GM10266 (cell line): ENCODE results near the gene HMGCL.
"Not testable (repeated sequence)": the region's sequence is repeated elsewhere in the genome, so short reads cannot be mapped to it uniquely, and the experiment has no call there.

ENCODE experiments used
- DNase-seq: peaks from one replicate; pipeline ENCODE4 v3.0.0; 2012; ENCODE audit errors: extremely low spot score
- TF ChIP-seq, protein P1 (sequence below): IDR thresholded peaks from 2 replicates; pipeline ENCODE4 v1.5.1; 2012; ENCODE audit warnings: mild to moderate bottlenecking, low read depth; ENCODE audit not compliant: control insufficient read depth, insufficient read depth; ENCODE audit errors: missing control alignments

HMGCL gene

DNA sequence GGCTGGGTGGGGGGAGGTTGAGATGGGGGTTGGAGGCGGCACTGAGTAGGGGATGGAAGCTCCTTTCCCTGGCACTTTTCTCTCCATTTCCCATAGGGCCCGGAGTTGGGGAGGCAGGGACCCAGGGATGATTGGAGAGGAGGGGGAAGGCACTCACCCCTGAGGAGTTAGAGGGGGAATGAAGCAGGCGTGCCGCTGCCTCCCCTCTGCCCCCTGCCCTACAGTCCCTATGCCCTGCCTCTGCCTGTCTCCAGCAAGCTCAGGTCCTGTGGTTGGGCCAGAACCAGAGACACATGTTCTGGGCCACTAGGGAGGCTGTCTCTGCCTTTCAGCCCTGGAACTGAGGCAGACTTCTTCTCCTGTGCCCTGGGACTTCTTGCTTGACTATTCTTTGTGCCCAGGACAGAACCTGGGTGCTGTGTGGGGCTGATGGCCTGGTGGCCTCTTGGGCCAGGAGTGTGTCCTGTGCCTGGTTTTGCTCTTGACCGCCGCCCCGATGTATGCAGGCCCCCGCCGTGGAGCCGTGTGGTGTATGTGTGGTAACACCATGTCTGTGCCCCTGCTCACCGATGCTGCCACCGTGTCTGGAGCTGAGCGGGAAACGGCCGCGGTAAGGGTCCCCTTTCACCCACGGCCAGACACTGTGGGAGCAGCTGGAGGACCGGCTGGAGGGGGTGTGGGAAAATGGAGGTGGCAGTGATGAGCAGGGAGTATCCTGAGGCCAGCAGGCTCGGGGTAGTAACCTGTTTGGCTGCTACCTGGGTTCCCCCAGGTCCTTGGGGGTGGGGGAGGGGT lies 32.9 kb downstream of the HMGCL start:
- DNase-seq: no peak
- TF ChIP-seq, protein P1, sequence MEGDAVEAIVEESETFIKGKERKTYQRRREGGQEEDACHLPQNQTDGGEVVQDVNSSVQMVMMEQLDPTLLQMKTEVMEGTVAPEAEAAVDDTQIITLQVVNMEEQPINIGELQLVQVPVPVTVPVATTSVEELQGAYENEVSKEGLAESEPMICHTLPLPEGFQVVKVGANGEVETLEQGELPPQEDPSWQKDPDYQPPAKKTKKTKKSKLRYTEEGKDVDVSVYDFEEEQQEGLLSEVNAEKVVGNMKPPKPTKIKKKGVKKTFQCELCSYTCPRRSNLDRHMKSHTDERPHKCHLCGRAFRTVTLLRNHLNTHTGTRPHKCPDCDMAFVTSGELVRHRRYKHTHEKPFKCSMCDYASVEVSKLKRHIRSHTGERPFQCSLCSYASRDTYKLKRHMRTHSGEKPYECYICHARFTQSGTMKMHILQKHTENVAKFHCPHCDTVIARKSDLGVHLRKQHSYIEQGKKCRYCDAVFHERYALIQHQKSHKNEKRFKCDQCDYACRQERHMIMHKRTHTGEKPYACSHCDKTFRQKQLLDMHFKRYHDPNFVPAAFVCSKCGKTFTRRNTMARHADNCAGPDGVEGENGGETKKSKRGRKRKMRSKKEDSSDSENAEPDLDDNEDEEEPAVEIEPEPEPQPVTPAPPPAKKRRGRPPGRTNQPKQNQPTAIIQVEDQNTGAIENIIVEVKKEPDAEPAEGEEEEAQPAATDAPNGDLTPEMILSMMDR: no peak

DNA sequence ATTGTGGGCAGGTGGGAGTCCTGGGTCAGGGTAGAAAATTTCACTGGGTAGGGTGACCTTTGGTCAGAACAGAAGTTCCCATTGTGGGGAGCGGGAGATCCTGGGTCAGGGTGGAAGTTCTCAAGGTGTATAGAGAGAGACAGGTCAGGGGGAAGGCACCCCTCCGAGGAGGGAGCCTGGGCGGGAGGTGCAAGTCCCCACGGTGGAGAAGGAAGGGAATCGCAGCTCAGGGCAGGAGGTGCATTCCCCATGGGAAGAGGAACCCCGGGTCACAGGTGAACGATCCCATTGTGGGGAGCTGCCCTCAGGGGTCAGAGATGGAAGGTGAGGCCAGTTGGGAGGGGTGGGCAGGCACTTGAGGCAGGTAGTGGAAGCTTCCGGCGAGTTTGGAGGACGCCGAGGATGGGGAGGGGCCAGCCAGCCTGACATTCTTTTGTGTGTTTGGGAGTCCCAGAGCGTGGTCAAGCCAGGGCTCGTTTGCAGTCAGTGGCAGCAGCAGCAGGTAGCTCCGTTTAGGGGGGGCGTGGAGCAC lies 33.6 kb downstream of the HMGCL start:
- DNase-seq: peak; percentile 53
- TF ChIP-seq, protein P1: no peak

DNA sequence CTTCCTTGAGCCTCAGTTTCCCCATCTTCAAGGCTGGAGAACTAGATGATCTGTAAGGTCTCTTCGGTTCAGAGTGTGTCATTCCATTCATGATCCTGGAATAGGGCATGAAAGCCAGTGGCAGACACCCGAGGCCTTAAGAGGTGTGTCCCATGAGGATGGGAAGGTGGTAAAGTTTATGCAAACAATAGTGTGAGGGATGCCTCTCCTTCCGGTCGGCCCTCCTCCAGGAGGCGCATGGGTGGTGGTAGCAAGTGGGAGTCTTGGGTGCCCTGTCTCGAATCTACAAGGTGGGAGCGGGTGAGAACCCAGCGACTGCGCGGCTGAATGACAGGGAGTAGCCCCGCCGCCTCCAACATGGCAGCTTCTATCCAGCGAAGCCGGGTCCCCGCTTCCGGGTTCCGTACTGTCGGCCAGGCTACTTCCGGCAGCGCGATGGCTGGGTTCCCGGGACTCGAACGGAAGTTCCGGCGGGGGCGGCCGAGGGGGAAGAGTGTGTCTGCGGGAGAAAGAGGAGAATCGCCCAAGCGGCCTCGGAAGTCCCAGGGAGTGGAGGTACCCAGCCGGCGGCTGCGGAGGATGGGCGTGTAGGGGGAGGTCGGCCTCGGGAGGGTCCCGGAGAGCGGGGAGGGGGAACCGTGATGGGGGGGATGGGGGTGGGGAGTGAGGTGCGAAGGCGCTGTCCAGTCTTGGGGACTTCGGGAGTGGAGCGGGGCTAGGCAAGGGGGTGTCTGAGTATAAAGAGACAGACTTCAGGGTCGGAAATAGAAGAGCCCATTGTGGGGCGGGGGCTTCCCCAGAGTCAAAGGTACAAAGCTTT lies 34.3 kb downstream of the HMGCL start, which contains the start of gene LYPLA2:
TSS of gene LYPLA2 (plus strand) at position 450 of the 820 bp plus-strand sequence. CDS start 1,538 bp downstream, outside the sequence.
- DNase-seq: peak; percentile 90
- TF ChIP-seq, protein P1: no peak

DNA sequence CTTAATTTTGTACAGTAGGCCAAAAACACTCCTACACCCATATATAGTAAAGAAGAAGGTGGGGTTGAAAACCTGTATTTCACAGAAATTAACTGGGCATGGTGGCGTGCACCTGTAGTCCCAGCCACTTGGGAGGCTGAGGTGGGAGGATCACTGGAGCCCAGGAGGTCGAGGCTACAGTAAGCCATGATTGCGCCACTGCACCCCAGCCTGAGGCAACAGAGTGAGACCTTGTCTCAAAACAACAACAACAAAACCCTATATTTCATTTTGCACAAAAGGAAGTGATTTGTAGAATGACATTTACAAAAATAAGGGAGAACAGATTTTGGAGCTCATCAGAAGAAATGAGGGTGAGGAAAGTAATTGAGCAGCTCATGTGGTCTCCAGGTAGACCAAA lies 36.5 kb downstream of the HMGCL start:
- DNase-seq: no peak
- TF ChIP-seq, protein P1: no peak

DNA sequence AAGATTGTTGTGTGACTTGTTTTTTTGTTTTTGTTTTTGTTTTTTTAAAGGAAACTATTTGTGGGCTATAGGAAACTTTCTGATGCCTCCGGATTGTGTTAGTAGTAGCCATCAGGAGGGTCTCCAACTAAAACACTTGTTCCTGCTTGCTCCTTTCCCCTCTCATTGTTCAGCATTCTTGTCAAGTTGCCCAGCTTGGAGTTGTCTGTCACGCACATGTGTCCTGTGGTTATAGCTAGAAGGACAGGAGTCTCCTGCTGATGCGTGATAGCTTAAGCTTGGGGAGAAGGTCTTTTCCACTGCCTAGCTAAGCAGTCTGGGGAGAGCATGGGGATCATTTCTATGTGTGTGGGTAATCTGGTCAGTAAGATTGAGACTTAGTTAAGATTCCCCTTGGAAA lies 37.5 kb downstream of the HMGCL start:
- no peak for DNase-seq
- TF ChIP-seq, protein P1: no peak

DNA sequence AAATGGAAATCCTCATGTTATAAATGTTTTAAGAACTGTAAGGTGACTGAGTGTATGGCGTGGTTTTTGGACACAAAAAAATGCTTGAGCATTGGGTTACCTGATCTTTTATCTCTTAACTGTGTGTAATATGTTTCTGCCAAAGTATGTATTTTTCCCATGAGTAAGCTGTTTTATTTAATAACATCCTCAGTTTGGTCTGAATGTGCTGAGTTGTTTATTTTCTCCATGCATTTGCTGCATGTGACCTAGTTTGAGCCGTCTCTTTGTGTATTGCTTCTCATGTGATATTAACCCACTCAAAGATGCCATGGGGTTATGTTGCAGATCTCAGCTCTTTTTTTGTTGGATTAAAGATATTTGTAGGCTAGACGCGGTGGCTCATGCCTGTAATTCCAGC lies 40.4 kb downstream of the HMGCL start:
- DNase-seq: no peak
- TF ChIP-seq, protein P1: no peak

DNA sequence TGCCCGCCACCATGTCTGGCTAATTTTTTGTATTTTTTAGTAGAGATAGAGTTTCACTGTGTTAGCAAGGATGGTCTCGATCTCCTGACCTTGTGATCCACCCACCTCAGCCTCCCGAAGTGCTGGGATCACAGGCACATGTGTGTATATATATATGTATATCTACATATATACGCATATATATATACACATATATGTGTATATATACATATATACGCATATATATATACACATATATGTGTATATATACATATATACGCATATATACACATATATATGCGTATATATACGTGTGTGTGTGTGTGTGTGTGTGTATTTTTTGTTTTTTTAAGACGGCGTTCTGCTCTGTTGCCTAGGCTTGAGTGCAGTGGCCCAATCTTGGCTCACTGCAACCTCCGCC lies 42.1 kb downstream of the HMGCL start:
- not testable (repeated sequence) for DNase-seq
